Natural killer cell (primary cell): ENCODE measurements around the gene NUCB2. TPM values are rescaled to one million over a fixed set of nuclear protein-coding genes. Genes with fewer than 3 reads are reported as not detected.

Experiments
- ATAC-seq, 3 donors: fragments of 150-1000 bp in 2 of 3; fragments of 200-7000 bp in 1 of 3; cut with Tn5 transposase; 1 replicate in 1 of 3; 2 replicates in 2 of 3; pipeline ENCODE4 v1.10.0; 2021; ENCODE audit warnings: mild to moderate bottlenecking in 2 of 3, moderate library complexity in 2 of 3
- DNase-seq, 2 donors: peaks; one replicate each; pipeline versions ENCODE4 v3.0.0 to v3.0.0-alpha.2; 2013 to 2021; ENCODE audit warnings: mixed read lengths in 1 of 2
- H3K27ac ChIP-seq: one replicate; pipeline ENCODE4 v1.5.1; 2013; ENCODE audit warnings: mild to moderate bottlenecking, low read length
- H3K27me3 ChIP-seq: one replicate; pipeline ENCODE4 v1.6.1; 2013; ENCODE audit warnings: low read length; ENCODE audit not compliant: control insufficient read depth, insufficient read depth
- H3K36me3 ChIP-seq: one replicate; pipeline ENCODE4 v1.6.1; 2013; ENCODE audit warnings: low read length; ENCODE audit not compliant: control insufficient read depth, insufficient read depth
- H3K4me1 ChIP-seq: one replicate; pipeline ENCODE4 v1.6.1; 2013; ENCODE audit warnings: low read length; ENCODE audit not compliant: control insufficient read depth, insufficient read depth
- H3K4me3 ChIP-seq: one replicate; pipeline ENCODE4 v1.5.1; 2013; ENCODE audit warnings: low read length
- H3K9me3 ChIP-seq: one replicate; pipeline ENCODE4 v1.6.1; 2013; ENCODE audit warnings: low read length; ENCODE audit not compliant: control insufficient read depth, insufficient read depth
- H3K27ac Mint-ChIP-seq, 2 donors: one replicate each; pipeline ENCODE4 v1.8.0; 2022; ENCODE audit warnings: mild to moderate bottlenecking in 2 of 2, mixed read lengths in 2 of 2, moderate library complexity in 1 of 2
- H3K27me3 Mint-ChIP-seq, 2 donors: one replicate each; pipeline ENCODE4 v1.8.0; 2022; ENCODE audit warnings: low read depth in 2 of 2, mixed read lengths in 2 of 2
- H3K36me3 Mint-ChIP-seq: one replicate; pipeline ENCODE4 v1.8.0; 2022; ENCODE audit warnings: mixed read lengths
- H3K4me1 Mint-ChIP-seq, 2 donors: one replicate each; pipeline ENCODE4 v1.8.0; 2022; ENCODE audit warnings: mixed read lengths in 2 of 2
- H3K4me3 Mint-ChIP-seq: one replicate; pipeline ENCODE4 v1.8.0; 2022; ENCODE audit warnings: mild to moderate bottlenecking, moderate library complexity, mixed read lengths
- H3K9me3 Mint-ChIP-seq, 2 donors: one replicate each; pipeline ENCODE4 v1.8.0; 2022; ENCODE audit warnings: mixed read lengths in 2 of 2
- WGBS: methylation state at CpG from one replicate; pipeline ENCODE4 v1.1.7; 2013; ENCODE audit warnings: missing lambda C conversion rate; ENCODE audit not compliant: insufficient coverage; 5-methylcytosine and 5-hydroxymethylcytosine counted together
- intact Hi-C: fragments of 100-400 bp; cut with micrococcal nuclease; formaldehyde crosslinking; loops from one replicate; pipeline ENCODE4 v1.14.2; 2022
- total RNA-seq, 4 donors: library from RNA; stranded (reverse); fragments of 120-200 nt in 1 of 4; gene quantifications; one replicate each; pipeline versions ENCODE4 v1.2.3 to v1.2.4, GENCODE V29; 2013 to 2022
- TF ChIP-seq, protein P1 (sequence below): fragments of 200-600 bp; IDR thresholded peaks from one replicate; pipeline ENCODE4 v1.8.0; 2022; ENCODE audit warnings: antibody characterized with exemption

NUCB2 gene
- total RNA-seq, 3 donors from 2014 or later (not counting 1 experiment from before 2014, with no cell fraction given) = 70.7 to 101 (median 81.4) TPM

DNA sequence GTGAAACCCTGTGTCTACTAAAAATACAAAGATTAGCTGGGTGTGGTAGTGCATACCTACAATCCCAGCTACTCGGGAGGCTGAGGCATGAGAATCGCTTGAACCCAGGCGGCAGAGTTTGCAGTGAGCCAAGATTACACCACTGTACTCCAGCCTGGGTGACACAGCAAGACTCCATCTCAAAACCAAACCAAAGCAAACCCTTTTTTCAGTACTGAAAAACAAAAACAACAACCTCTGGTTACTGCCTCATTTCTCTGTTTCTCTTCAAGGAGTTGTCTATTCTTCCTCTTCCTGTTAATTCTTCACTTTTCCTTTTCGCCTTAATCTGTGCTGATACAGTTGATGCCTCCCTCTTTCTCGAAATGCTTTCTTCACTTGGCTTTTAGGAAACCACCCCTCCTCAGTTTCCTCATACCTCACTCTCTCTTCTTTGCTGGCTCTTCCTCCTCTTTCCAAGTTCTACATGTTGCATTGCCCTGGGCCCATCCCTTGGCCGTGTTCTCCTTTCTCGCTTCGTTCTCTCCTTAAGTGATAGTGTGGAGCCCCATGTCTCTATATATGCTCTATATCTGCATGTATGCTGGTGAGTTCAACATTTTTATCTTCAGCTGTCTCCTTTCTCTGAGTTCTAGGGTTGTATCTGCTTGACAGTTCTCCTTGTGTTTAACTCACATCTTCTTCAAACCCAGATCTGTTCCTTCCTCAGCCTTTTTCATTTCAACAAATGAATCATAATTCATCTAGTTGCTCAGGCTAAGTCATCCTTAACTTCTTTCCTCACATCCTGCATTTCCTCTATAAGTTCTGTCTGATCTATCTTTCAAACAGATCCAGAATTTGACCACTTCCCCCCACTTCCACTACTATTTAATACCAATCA is 37.1 kb downstream of the NUCB2 start:
- Mint-ChIP-seq H3K4me3 (no peak overlapping the region), H3K27ac (no peak overlapping the region), H3K36me3 (peaks cover 10% of the 10 kb centered on the region), H3K27me3 (no peaks in the 10 kb centered on the region), H3K9me3 (no peaks in the 10 kb centered on the region), H3K4me1 (no peaks in the 10 kb centered on the region)
- no peak overlapping the region for H3K27ac ChIP-seq
- no peak for ATAC-seq
- no peak for DNase-seq
- TF ChIP-seq, protein P1, sequence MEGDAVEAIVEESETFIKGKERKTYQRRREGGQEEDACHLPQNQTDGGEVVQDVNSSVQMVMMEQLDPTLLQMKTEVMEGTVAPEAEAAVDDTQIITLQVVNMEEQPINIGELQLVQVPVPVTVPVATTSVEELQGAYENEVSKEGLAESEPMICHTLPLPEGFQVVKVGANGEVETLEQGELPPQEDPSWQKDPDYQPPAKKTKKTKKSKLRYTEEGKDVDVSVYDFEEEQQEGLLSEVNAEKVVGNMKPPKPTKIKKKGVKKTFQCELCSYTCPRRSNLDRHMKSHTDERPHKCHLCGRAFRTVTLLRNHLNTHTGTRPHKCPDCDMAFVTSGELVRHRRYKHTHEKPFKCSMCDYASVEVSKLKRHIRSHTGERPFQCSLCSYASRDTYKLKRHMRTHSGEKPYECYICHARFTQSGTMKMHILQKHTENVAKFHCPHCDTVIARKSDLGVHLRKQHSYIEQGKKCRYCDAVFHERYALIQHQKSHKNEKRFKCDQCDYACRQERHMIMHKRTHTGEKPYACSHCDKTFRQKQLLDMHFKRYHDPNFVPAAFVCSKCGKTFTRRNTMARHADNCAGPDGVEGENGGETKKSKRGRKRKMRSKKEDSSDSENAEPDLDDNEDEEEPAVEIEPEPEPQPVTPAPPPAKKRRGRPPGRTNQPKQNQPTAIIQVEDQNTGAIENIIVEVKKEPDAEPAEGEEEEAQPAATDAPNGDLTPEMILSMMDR = no peak
- H3K27me3 ChIP-seq = no peaks in the 10 kb centered on the region
- no peak overlapping the region for H3K4me3 ChIP-seq
- intact Hi-C loops = no loop called here
- no peaks in the 10 kb centered on the region for H3K4me1 ChIP-seq
- no peaks in the 10 kb centered on the region for H3K9me3 ChIP-seq
- WGBS = 98% methylated on average over 8 of the region's 8 CpGs
- peaks cover 47% of the 10 kb centered on the region for H3K36me3 ChIP-seq

DNA sequence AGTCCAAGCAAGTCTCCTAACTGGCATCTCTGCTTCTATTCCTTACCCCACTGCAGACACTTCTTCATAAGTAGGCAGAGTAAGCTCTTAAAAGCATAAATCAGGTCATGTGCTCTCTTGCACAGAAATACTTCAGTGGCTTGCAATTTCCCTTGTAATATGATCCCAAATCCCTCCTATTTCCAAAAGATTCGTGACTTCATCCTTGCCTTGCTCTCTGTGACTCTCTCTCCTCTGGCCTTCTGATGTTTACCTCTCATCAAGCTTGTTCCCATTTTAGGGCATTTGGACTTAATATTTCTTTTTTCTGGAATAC is 37.7 kb downstream of the NUCB2 start:
- H3K9me3 Mint-ChIP-seq = no peaks in the 10 kb centered on the region
- intact Hi-C loops = no loop called here

DNA sequence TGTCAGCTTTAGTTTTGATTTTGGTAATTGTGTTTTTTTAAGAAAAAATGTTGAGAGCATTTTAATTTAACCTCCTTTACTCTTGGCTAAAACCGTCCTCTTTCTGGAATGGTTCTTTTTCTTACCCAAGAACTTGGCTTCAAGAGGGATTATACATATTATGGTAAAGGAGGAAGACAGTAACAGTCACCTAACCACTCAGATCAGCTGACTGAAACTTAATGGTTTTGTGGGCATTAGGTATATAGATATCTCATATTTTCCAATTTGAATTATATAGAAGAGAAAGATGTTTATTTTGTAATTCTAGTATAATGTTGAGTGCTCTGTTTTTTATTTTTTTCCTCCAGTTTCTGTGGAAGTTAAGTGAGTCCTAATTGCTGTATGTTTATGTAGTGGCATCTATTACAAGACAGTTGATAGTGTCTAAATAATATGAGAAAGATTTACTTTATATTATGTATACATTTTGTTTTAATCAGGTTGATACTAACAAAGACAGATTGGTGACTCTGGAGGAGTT is 38.4 kb downstream of the NUCB2 start:
- Histone ChIP-seq H3K27me3 (no peaks in the 10 kb centered on the region), H3K36me3 (peaks cover 43% of the 10 kb centered on the region), H3K27ac (no peak overlapping the region), H3K4me1 (no peaks in the 10 kb centered on the region), H3K4me3 (no peak overlapping the region), H3K9me3 (no peaks in the 10 kb centered on the region)
- intact Hi-C loops = no loop called here
- Mint-ChIP-seq H3K4me1 (no peaks in the 10 kb centered on the region), H3K9me3 (no peaks in the 10 kb centered on the region), H3K27ac (no peak overlapping the region), H3K36me3 (peaks cover 10% of the 10 kb centered on the region), H3K4me3 (no peak overlapping the region), H3K27me3 (no peaks in the 10 kb centered on the region)
- ATAC-seq = no peak
- TF ChIP-seq, protein P1 = no peak
- DNase-seq = no peak
- no CpG with 5 or more reads among the region's 1 CpG for WGBS

More for the DNA sequence above, 37.7 kb downstream of the NUCB2 start:
- Histone ChIP-seq H3K27ac (no peak overlapping the region), H3K9me3 (no peaks in the 10 kb centered on the region), H3K27me3 (no peaks in the 10 kb centered on the region), H3K4me3 (no peak overlapping the region), H3K36me3 (peaks cover 47% of the 10 kb centered on the region), H3K4me1 (no peaks in the 10 kb centered on the region)
- ATAC-seq = no peak
- 100% methylated on average over 1 of the region's 1 CpG for WGBS
- Mint-ChIP-seq H3K36me3 (peaks cover 10% of the 10 kb centered on the region), H3K27ac (no peak overlapping the region), H3K27me3 (no peaks in the 10 kb centered on the region), H3K4me3 (no peak overlapping the region), H3K4me1 (no peaks in the 10 kb centered on the region)
- DNase-seq = no peak
- TF ChIP-seq, protein P1 = no peak
